HL-60 (cell line): ENCODE data around the gene GBP5.

Experiments used
- DNase-seq, 2 experiments: peaks; one replicate each; pipeline ENCODE4 v3.0.0-alpha.2; 2010 to 2020; ENCODE audit warnings: low read depth in 1 of 2, low spot score in 1 of 2
- H3K27ac ChIP-seq: fragments of 250-450 bp; sonication (Bioruptor Pico); replicated peaks from 2 replicates; pipeline ENCODE4 v1.5.1; 2020; ENCODE audit warnings: mild to moderate bottlenecking, moderate library complexity
- H3K27me3 ChIP-seq: fragments of 250-450 bp; sonication (Bioruptor Pico); 2 replicates; pipeline ENCODE4 v1.5.1; 2021; ENCODE audit warnings: mild to moderate bottlenecking, moderate library complexity; ENCODE audit not compliant: insufficient read depth, poor library complexity, severe bottlenecking
- H3K4me3 ChIP-seq: replicated peaks from 2 replicates; pipeline ENCODE4 v1.5.1; 2011; ENCODE audit warnings: mild to moderate bottlenecking, control low read depth, low read length; ENCODE audit not compliant: insufficient read depth
- GABPA ChIP-seq: IDR thresholded peaks from 2 replicates; pipeline ENCODE4 v1.6.1; 2012; ENCODE audit warnings: low read depth
- POLR2AphosphoS5 ChIP-seq: IDR thresholded peaks from 2 replicates; pipeline ENCODE4 v1.6.1; 2012; ENCODE audit warnings: low read depth
- SPI1 ChIP-seq: IDR thresholded peaks from 2 replicates; pipeline ENCODE4 v1.6.1; 2012; ENCODE audit warnings: low read depth, mild to moderate bottlenecking, borderline replicate concordance
- TF ChIP-seq, protein P1 (sequence below): IDR thresholded peaks from one replicate; pipeline ENCODE4 v1.5.1; 2011; ENCODE audit warnings: low read length, control low read depth, inconsistent platforms; ENCODE audit not compliant: insufficient read depth
- TF ChIP-seq, protein P2 (sequence below): IDR thresholded peaks from 2 replicates; pipeline ENCODE4 v1.6.1; 2012; ENCODE audit warnings: low read depth; ENCODE audit not compliant: insufficient replicate concordance

The GBP5 gene

DNA sequence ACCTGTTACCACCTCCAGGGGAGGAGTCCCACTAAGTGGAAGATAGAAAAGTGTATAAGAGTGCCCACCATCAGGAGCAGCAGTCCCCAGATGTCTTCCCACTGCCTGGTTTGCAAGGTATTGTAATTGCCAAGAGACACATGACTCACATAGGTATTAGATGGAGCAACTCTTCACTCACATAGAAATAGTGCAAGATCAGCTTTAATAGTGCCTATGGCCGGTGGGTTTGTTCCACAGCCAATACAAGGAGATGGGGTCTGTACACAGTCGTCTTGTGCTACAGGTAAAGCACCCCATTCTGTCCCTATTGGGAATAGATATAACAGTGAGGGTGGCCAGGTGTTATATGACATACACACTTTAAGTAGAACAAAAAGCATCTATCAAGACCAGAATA lies 18.6 kb upstream of the GBP5 start:
- Histone ChIP-seq H3K4me3 (no peak overlapping the region), H3K27me3 (no peaks in the 10 kb centered on the region), H3K27ac (no peak overlapping the region)
- DNase-seq: no peak
- no peak for TF ChIP-seq POLR2AphosphoS5

DNA sequence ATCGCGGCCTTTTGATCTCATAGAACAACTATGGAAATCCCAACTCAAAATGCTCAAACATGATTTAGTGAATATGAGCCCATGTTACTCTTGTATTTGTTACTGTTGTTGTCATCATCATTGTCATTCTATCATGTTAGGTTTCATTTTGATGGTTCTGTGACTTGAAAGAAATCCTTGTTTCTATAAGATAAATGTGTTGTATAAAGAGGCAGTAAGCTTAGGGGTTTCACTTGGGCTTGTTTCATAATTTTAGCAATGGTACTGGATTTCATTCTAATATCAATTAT lies 15.3 kb upstream of the GBP5 start:
- TF ChIP-seq GABPA (no peak), SPI1 (no peak), POLR2AphosphoS5 (no peak)
- TF ChIP-seq, protein P1, sequence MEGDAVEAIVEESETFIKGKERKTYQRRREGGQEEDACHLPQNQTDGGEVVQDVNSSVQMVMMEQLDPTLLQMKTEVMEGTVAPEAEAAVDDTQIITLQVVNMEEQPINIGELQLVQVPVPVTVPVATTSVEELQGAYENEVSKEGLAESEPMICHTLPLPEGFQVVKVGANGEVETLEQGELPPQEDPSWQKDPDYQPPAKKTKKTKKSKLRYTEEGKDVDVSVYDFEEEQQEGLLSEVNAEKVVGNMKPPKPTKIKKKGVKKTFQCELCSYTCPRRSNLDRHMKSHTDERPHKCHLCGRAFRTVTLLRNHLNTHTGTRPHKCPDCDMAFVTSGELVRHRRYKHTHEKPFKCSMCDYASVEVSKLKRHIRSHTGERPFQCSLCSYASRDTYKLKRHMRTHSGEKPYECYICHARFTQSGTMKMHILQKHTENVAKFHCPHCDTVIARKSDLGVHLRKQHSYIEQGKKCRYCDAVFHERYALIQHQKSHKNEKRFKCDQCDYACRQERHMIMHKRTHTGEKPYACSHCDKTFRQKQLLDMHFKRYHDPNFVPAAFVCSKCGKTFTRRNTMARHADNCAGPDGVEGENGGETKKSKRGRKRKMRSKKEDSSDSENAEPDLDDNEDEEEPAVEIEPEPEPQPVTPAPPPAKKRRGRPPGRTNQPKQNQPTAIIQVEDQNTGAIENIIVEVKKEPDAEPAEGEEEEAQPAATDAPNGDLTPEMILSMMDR: no peak
- TF ChIP-seq, protein P2, sequence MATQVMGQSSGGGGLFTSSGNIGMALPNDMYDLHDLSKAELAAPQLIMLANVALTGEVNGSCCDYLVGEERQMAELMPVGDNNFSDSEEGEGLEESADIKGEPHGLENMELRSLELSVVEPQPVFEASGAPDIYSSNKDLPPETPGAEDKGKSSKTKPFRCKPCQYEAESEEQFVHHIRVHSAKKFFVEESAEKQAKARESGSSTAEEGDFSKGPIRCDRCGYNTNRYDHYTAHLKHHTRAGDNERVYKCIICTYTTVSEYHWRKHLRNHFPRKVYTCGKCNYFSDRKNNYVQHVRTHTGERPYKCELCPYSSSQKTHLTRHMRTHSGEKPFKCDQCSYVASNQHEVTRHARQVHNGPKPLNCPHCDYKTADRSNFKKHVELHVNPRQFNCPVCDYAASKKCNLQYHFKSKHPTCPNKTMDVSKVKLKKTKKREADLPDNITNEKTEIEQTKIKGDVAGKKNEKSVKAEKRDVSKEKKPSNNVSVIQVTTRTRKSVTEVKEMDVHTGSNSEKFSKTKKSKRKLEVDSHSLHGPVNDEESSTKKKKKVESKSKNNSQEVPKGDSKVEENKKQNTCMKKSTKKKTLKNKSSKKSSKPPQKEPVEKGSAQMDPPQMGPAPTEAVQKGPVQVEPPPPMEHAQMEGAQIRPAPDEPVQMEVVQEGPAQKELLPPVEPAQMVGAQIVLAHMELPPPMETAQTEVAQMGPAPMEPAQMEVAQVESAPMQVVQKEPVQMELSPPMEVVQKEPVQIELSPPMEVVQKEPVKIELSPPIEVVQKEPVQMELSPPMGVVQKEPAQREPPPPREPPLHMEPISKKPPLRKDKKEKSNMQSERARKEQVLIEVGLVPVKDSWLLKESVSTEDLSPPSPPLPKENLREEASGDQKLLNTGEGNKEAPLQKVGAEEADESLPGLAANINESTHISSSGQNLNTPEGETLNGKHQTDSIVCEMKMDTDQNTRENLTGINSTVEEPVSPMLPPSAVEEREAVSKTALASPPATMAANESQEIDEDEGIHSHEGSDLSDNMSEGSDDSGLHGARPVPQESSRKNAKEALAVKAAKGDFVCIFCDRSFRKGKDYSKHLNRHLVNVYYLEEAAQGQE: no peak
- Histone ChIP-seq H3K27ac (no peak overlapping the region), H3K4me3 (no peak overlapping the region), H3K27me3 (no peaks in the 10 kb centered on the region)
- DNase-seq: no peak

DNA sequence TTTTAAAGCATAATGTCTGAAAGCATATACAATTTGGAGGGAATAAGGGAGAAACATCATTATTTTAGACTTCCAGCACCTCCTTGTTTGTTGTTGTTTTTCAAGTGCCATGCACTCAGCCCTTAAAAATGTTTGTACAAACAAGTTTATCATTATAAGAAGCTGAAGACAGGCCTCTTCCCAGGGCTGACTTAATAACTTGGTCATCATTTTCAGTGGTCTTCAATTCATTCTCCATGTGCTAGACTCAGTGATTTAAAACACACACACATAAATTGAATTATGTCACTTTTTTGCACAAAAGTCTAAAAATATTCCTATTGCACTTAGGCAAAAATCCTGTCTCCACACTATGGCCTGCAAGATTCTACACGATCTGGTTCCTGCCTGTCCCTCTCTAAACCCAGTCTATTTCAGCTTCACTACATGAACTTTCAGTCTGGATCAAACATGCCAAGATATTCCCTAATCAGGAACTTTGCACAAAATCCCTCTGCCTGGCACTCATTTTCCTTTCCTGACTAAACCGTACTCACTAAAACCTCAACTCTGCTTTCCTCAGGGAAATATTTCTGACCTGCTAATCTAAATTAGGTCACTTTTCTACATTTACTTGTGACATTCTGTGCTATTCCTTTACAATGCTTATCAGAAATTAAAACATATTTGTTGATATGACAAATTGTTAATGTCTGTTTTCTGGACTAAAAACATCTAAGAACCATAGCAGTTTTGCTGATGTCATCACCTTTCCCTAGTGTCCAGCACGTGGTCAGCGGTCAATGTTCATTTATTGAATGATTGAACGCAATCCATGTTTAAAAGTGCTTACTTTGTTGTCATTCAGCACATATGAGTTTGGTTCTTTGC lies 14.8 kb upstream of the GBP5 start:
- H3K27ac ChIP-seq: no peak overlapping the region
- no peaks in the 10 kb centered on the region for H3K27me3 ChIP-seq
- no peak for TF ChIP-seq POLR2AphosphoS5
- TF ChIP-seq, protein P1: no peak
- TF ChIP-seq GABPA: no peak
- TF ChIP-seq, protein P2: no peak
- no peak for TF ChIP-seq SPI1
- no peak for DNase-seq
- no peak overlapping the region for H3K4me3 ChIP-seq

DNA sequence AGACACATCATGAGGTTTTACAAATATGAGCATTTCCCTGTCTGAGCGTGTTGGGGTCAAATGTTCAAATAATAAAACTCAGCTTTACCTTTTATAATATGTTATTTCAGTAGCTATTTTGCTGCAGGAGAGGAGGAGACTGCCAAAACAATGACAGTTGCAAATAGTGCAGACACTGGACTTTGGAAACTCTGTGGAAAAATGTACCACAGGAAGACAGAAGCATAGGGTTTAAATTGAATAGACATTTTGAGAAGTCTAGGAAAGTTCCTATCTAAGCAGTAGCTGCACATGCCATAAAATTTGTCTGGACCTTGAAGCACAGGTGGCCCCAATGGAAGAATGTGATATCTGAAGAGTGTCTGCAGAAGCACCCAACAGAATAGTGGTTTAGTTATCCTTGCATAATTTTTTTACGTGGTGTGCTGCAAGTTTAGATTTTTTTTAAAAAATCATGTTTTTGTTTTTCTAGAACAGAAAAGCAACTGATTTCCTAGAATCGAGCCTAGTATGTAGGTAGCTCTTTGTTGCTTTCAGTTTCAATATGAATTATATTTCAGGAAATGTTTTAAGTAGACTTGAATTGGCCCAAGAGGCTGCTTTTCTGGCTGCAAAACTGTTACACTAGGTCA lies 14.0 kb upstream of the GBP5 start:
- H3K27me3 ChIP-seq: no peaks in the 10 kb centered on the region
- no peak overlapping the region for H3K27ac ChIP-seq
- no peak overlapping the region for H3K4me3 ChIP-seq
- TF ChIP-seq, protein P2: no peak
- no peak for TF ChIP-seq GABPA
- TF ChIP-seq SPI1: no peak
- TF ChIP-seq POLR2AphosphoS5: no peak
- TF ChIP-seq, protein P1: no peak
- no peak for DNase-seq
